SK-N-SH treated with all-trans-retinoic acid at 6 μM for 48 hours (cell line): Measurements from ENCODE around the gene CUL1.

Experiments used
- CREB5 ChIP-seq: fragments of 250-450 bp; sonication (Bioruptor Pico); IDR thresholded peaks from 2 replicates; pipeline ENCODE4 v1.5.1; 2020; ENCODE audit warnings: low read depth, mild to moderate bottlenecking, moderate library complexity
- GLIS3 ChIP-seq: fragments of 250-450 bp; sonication (Bioruptor Pico); IDR thresholded peaks from 2 replicates; pipeline ENCODE4 v1.5.0; 2020; ENCODE audit warnings: mild to moderate bottlenecking, moderate library complexity
- PATZ1 ChIP-seq: fragments of 250-450 bp; sonication (Bioruptor Pico); IDR thresholded peaks from 2 replicates; pipeline ENCODE4 v1.8.0; 2020; ENCODE audit warnings: mild to moderate bottlenecking, moderate library complexity, borderline replicate concordance
- SNAI2 ChIP-seq: fragments of 250-450 bp; sonication (Bioruptor Pico); IDR thresholded peaks from 2 replicates; pipeline ENCODE4 v1.5.0; 2020; ENCODE audit warnings: mild to moderate bottlenecking, moderate library complexity
- ZFP30 ChIP-seq: fragments of 450-650 bp; formaldehyde crosslinking; IDR thresholded peaks from 2 replicates; pipeline ENCODE4 v1.5.0; 2022; ENCODE audit warnings: mild to moderate bottlenecking, moderate library complexity

- TF ChIP-seq CREB5 (CRISPR knock-in tag): no peak
- TF ChIP-seq PATZ1 (CRISPR knock-in tag): no peak
- no peak for TF ChIP-seq GLIS3 (CRISPR knock-in tag)
- no peak for TF ChIP-seq SNAI2
- no peak for TF ChIP-seq ZFP30
Observed at GRCh38 chr7:148790850-148791249, 92.1 kb downstream of the CUL1 start.
